GM23338 (cell line): ENCODE measurements around the gene PLBD1. TPM values are rescaled to one million over a fixed set of nuclear protein-coding genes. Genes with fewer than 3 reads are reported as not detected.

Experiments
- ATAC-seq: fragments of 200-7000 bp; cut with Tn5 transposase; 3 replicates; pipeline ENCODE4 v1.9.1; 2020
- DNase-seq: peaks from one replicate; pipeline ENCODE4 v3.0.0-alpha.2; 2015; ENCODE audit warnings: low spot score
- H2AFZ ChIP-seq: fragments of 200-600 bp; sonication (generic); 2 replicates; pipeline ENCODE4 v1.8.0; 2016; ENCODE audit warnings: antibody characterized with exemption, mild to moderate bottlenecking, moderate library complexity
- H3F3A ChIP-seq: fragments of 200-600 bp; sonication (generic); replicated peaks from 2 replicates; pipeline ENCODE4 v1.8.0; 2017; ENCODE audit warnings: antibody characterized with exemption, mixed run types, low read depth
- H3K27ac ChIP-seq: fragments of 200-600 bp; sonication (generic); 2 replicates; pipeline ENCODE4 v1.6.1; 2016; ENCODE audit warnings: low read depth
- H3K27me3 ChIP-seq: fragments of 200-600 bp; sonication (generic); 2 replicates; pipeline ENCODE4 v1.8.0; 2016; ENCODE audit warnings: mild to moderate bottlenecking, mixed run types, moderate library complexity; ENCODE audit not compliant: insufficient read depth
- H3K36me3 ChIP-seq: fragments of 200-600 bp; sonication (generic); 2 replicates; pipeline ENCODE4 v1.8.0; 2016; ENCODE audit warnings: mild to moderate bottlenecking; ENCODE audit not compliant: insufficient read depth
- H3K4me1 ChIP-seq: fragments of 200-600 bp; sonication (generic); 2 replicates; pipeline ENCODE4 v1.8.0; 2016; ENCODE audit warnings: mild to moderate bottlenecking, moderate library complexity; ENCODE audit not compliant: insufficient read depth
- H3K4me2 ChIP-seq: fragments of 200-600 bp; sonication (generic); 2 replicates; pipeline ENCODE4 v1.7.1; 2017; ENCODE audit warnings: mixed run types
- H3K4me3 ChIP-seq: fragments of 200-600 bp; sonication (generic); 2 replicates; pipeline ENCODE4 v1.6.1; 2016; ENCODE audit warnings: mixed run types
- H3K79me2 ChIP-seq: fragments of 200-600 bp; sonication (generic); replicated peaks from 2 replicates; pipeline ENCODE4 v1.8.0; 2017; ENCODE audit warnings: mild to moderate bottlenecking; ENCODE audit not compliant: insufficient read depth
- H3K9me2 ChIP-seq: fragments of 200-600 bp; sonication (generic); 2 replicates; pipeline ENCODE4 v1.8.0; 2017; ENCODE audit not compliant: insufficient read depth
- H4K20me1 ChIP-seq: fragments of 200-600 bp; sonication (generic); replicated peaks from 2 replicates; pipeline ENCODE4 v1.8.0; 2017; ENCODE audit warnings: mild to moderate bottlenecking; ENCODE audit not compliant: insufficient read depth
- H3K27ac Mint-ChIP-seq: 2 replicates; pipeline ENCODE4 v1.8.0; 2020; ENCODE audit warnings: inconsistent platforms, mild to moderate bottlenecking, moderate library complexity, mixed read lengths
- H3K27me3 Mint-ChIP-seq: 3 replicates; pipeline ENCODE4 v1.8.0; 2022; ENCODE audit warnings: low read depth, mild to moderate bottlenecking, moderate library complexity, mixed read lengths, inconsistent platforms; ENCODE audit not compliant: insufficient read depth, poor library complexity
- H3K36me3 Mint-ChIP-seq: 3 replicates; pipeline ENCODE4 v1.8.0; 2021; ENCODE audit warnings: low read depth, mild to moderate bottlenecking, inconsistent platforms, moderate library complexity, mixed read lengths
- H3K4me1 Mint-ChIP-seq: 3 replicates; pipeline ENCODE4 v1.8.0; 2020; ENCODE audit warnings: mild to moderate bottlenecking, inconsistent platforms, mixed read lengths
- H3K4me3 Mint-ChIP-seq: 3 replicates; pipeline ENCODE4 v1.8.0; 2021; ENCODE audit warnings: moderate library complexity, mild to moderate bottlenecking, inconsistent platforms, mixed read lengths
- H3K9me3 Mint-ChIP-seq: 3 replicates; pipeline ENCODE4 v1.8.0; 2020; ENCODE audit warnings: moderate library complexity, mild to moderate bottlenecking, inconsistent platforms, mixed read lengths
- CREB1 ChIP-seq: fragments of 250-450 bp; sonication (Bioruptor Pico); IDR thresholded peaks from 2 replicates; pipeline ENCODE4 v1.5.0; 2020; ENCODE audit warnings: low read depth, mild to moderate bottlenecking, moderate library complexity
- EZH2 ChIP-seq: fragments of 200-600 bp; sonication (generic); IDR thresholded peaks from one replicate; pipeline ENCODE4 v1.8.0; 2017; ENCODE audit warnings: antibody characterized with exemption, mild to moderate bottlenecking, low read depth; ENCODE audit not compliant: unreplicated experiment
- EZH2phosphoT487 ChIP-seq: fragments of 200-600 bp; sonication (generic); IDR thresholded peaks from one replicate; pipeline ENCODE4 v1.8.1; 2018; ENCODE audit warnings: antibody characterized with exemption; ENCODE audit not compliant: unreplicated experiment
- JUNB ChIP-seq: IDR thresholded peaks from one replicate; pipeline ENCODE4 v1.6.1; 2016; ENCODE audit warnings: antibody characterized with exemption; ENCODE audit not compliant: unreplicated experiment
- NANOG ChIP-seq: IDR thresholded peaks from 2 replicates; pipeline ENCODE4 v1.6.1; 2016; ENCODE audit warnings: antibody characterized with exemption, borderline replicate concordance
- POLR2AphosphoS5 ChIP-seq: IDR thresholded peaks from 2 replicates; pipeline ENCODE4 v1.6.1; 2016; ENCODE audit warnings: antibody characterized with exemption, low read depth
- STAT1 ChIP-seq: IDR thresholded peaks from one replicate; pipeline ENCODE4 v1.6.1; 2016; ENCODE audit warnings: antibody characterized with exemption; ENCODE audit not compliant: unreplicated experiment
- ZNF114 ChIP-seq: fragments of 250-450 bp; sonication (Bioruptor Pico); IDR thresholded peaks from 2 replicates; pipeline ENCODE4 v1.5.0; 2020; ENCODE audit warnings: mild to moderate bottlenecking, moderate library complexity
- ZNF331 ChIP-seq: fragments of 250-450 bp; sonication (Bioruptor Pico); IDR thresholded peaks from 2 replicates; pipeline ENCODE4 v1.5.0; 2020; ENCODE audit warnings: low read depth, mild to moderate bottlenecking, moderate library complexity
- polyA plus RNA-seq: library from polyadenylated mRNA; unstranded; fragments of >200 nt; fragmentation: Nextera tagmentation; extraction: Ambion mirVana; gene quantifications from 2 replicates; pipeline ENCODE4 v1.2.1, GENCODE V29; 2016
- total RNA-seq: library from RNA; depleted of rRNA; stranded (reverse); fragments of >200 nt; shearing (Covaris generic); gene quantifications from 2 replicates; pipeline ENCODE4 v1.2.3, GENCODE V29; 2014
- TF ChIP-seq, protein P1 (sequence below), 2 experiments: fragments of 200-600 bp in 1 of 2; sonication (generic) in 1 of 2; conservative IDR thresholded peaks; 2 replicates each; pipeline versions ENCODE4 v1.5.1 to v1.6.1; 2016 to 2017; ENCODE audit warnings: antibody characterized with exemption in 2 of 2, low read depth in 2 of 2, mild to moderate bottlenecking in 2 of 2, moderate library complexity in 1 of 2
- TF ChIP-seq, protein P2 (sequence below): IDR thresholded peaks from 2 replicates; pipeline ENCODE4 v1.6.1; 2016; ENCODE audit warnings: antibody characterized with exemption
- TF ChIP-seq, protein P3 (sequence below): fragments of 250-450 bp; sonication (Bioruptor Pico); IDR thresholded peaks from 2 replicates; pipeline ENCODE4 v1.5.0; 2020; ENCODE audit warnings: mild to moderate bottlenecking, moderate library complexity
- TF ChIP-seq, protein P4 (sequence below): IDR thresholded peaks from one replicate; pipeline ENCODE4 v1.6.1; 2018; ENCODE audit warnings: antibody characterized with exemption; ENCODE audit not compliant: unreplicated experiment

The PLBD1 gene
- total and polyA plus RNA-seq, 2 experiments from 2014 or later: 10.2 to 16.3 TPM

DNA sequence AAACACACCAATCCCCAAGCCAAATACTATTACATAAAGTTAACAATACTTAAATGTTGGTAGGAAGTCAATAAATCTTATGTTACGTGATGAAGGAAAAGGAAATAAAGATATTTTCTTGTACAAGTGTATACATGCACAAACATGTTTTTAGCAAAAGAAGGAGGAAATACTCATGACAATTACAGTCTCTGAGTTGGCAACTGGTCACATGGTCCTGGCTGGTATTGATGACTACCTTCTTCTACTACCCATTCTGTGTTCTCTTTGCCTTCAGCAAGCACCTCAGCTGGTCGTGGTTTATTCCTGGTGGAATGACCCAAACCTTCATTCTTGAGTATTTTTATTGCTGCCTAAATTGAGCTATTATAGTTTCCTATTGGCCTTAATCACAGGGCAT, 84.8 kb downstream of the PLBD1 start:
- Histone ChIP-seq H4K20me1 (no peaks in the 10 kb centered on the region), H3K79me2 (no peaks in the 10 kb centered on the region), H3F3A (no peaks in the 10 kb centered on the region), H3K27me3 (no peaks in the 10 kb centered on the region), H3K4me2 (no peak overlapping the region), H2AFZ (no peak overlapping the region), H3K4me3 (no peak overlapping the region), H3K4me1 (no peaks in the 10 kb centered on the region), H3K9me2 (0 out of 2 replicates have a peak, but pooled peaks cover 4% of the 10 kb centered on the region), H3K27ac (no peak overlapping the region), H3K36me3 (peaks cover 52% of the 10 kb centered on the region)
- TF ChIP-seq, protein P1, sequence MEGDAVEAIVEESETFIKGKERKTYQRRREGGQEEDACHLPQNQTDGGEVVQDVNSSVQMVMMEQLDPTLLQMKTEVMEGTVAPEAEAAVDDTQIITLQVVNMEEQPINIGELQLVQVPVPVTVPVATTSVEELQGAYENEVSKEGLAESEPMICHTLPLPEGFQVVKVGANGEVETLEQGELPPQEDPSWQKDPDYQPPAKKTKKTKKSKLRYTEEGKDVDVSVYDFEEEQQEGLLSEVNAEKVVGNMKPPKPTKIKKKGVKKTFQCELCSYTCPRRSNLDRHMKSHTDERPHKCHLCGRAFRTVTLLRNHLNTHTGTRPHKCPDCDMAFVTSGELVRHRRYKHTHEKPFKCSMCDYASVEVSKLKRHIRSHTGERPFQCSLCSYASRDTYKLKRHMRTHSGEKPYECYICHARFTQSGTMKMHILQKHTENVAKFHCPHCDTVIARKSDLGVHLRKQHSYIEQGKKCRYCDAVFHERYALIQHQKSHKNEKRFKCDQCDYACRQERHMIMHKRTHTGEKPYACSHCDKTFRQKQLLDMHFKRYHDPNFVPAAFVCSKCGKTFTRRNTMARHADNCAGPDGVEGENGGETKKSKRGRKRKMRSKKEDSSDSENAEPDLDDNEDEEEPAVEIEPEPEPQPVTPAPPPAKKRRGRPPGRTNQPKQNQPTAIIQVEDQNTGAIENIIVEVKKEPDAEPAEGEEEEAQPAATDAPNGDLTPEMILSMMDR (conservative IDR thresholded peaks at IDR 0.05; ENCODE audit: low read depth in 2 of 2): no peak
- TF ChIP-seq ZNF114 (CRISPR knock-in tag) (no peak), EZH2phosphoT487 (no peak), ZNF331 (CRISPR knock-in tag) (no peak), NANOG (no peak), CREB1 (no peak), JUNB (no peak), EZH2 (no peak), STAT1 (no peak), POLR2AphosphoS5 (no peak)
- TF ChIP-seq, protein P2, sequence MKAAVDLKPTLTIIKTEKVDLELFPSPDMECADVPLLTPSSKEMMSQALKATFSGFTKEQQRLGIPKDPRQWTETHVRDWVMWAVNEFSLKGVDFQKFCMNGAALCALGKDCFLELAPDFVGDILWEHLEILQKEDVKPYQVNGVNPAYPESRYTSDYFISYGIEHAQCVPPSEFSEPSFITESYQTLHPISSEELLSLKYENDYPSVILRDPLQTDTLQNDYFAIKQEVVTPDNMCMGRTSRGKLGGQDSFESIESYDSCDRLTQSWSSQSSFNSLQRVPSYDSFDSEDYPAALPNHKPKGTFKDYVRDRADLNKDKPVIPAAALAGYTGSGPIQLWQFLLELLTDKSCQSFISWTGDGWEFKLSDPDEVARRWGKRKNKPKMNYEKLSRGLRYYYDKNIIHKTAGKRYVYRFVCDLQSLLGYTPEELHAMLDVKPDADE: no peak
- TF ChIP-seq, protein P3, sequence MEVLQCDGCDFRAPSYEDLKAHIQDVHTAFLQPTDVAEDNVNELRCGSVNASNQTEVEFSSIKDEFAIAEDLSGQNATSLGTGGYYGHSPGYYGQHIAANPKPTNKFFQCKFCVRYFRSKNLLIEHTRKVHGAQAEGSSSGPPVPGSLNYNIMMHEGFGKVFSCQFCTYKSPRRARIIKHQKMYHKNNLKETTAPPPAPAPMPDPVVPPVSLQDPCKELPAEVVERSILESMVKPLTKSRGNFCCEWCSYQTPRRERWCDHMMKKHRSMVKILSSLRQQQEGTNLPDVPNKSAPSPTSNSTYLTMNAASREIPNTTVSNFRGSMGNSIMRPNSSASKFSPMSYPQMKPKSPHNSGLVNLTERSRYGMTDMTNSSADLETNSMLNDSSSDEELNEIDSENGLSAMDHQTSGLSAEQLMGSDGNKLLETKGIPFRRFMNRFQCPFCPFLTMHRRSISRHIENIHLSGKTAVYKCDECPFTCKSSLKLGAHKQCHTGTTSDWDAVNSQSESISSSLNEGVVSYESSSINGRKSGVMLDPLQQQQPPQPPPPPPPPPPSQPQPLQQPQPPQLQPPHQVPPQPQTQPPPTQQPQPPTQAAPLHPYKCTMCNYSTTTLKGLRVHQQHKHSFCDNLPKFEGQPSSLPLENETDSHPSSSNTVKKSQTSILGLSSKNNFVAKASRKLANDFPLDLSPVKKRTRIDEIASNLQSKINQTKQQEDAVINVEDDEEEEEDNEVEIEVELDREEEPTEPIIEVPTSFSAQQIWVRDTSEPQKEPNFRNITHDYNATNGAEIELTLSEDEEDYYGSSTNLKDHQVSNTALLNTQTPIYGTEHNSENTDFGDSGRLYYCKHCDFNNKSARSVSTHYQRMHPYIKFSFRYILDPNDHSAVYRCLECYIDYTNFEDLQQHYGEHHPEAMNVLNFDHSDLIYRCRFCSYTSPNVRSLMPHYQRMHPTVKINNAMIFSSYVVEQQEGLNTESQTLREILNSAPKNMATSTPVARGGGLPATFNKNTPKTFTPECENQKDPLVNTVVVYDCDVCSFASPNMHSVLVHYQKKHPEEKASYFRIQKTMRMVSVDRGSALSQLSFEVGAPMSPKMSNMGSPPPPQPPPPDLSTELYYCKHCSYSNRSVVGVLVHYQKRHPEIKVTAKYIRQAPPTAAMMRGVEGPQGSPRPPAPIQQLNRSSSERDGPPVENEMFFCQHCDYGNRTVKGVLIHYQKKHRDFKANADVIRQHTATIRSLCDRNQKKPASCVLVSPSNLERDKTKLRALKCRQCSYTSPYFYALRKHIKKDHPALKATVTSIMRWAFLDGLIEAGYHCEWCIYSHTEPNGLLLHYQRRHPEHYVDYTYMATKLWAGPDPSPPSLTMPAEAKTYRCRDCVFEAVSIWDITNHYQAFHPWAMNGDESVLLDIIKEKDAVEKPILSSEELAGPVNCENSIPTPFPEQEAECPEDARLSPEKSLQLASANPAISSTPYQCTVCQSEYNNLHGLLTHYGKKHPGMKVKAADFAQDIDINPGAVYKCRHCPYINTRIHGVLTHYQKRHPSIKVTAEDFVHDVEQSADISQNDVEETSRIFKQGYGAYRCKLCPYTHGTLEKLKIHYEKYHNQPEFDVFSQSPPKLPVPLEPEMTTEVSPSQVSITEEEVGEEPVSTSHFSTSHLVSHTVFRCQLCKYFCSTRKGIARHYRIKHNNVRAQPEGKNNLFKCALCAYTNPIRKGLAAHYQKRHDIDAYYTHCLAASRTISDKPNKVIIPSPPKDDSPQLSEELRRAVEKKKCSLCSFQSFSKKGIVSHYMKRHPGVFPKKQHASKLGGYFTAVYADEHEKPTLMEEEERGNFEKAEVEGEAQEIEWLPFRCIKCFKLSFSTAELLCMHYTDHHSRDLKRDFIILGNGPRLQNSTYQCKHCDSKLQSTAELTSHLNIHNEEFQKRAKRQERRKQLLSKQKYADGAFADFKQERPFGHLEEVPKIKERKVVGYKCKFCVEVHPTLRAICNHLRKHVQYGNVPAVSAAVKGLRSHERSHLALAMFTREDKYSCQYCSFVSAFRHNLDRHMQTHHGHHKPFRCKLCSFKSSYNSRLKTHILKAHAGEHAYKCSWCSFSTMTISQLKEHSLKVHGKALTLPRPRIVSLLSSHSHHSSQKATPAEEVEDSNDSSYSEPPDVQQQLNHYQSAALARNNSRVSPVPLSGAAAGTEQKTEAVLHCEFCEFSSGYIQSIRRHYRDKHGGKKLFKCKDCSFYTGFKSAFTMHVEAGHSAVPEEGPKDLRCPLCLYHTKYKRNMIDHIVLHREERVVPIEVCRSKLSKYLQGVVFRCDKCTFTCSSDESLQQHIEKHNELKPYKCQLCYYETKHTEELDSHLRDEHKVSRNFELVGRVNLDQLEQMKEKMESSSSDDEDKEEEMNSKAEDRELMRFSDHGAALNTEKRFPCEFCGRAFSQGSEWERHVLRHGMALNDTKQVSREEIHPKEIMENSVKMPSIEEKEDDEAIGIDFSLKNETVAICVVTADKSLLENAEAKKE: no peak
- TF ChIP-seq, protein P4, sequence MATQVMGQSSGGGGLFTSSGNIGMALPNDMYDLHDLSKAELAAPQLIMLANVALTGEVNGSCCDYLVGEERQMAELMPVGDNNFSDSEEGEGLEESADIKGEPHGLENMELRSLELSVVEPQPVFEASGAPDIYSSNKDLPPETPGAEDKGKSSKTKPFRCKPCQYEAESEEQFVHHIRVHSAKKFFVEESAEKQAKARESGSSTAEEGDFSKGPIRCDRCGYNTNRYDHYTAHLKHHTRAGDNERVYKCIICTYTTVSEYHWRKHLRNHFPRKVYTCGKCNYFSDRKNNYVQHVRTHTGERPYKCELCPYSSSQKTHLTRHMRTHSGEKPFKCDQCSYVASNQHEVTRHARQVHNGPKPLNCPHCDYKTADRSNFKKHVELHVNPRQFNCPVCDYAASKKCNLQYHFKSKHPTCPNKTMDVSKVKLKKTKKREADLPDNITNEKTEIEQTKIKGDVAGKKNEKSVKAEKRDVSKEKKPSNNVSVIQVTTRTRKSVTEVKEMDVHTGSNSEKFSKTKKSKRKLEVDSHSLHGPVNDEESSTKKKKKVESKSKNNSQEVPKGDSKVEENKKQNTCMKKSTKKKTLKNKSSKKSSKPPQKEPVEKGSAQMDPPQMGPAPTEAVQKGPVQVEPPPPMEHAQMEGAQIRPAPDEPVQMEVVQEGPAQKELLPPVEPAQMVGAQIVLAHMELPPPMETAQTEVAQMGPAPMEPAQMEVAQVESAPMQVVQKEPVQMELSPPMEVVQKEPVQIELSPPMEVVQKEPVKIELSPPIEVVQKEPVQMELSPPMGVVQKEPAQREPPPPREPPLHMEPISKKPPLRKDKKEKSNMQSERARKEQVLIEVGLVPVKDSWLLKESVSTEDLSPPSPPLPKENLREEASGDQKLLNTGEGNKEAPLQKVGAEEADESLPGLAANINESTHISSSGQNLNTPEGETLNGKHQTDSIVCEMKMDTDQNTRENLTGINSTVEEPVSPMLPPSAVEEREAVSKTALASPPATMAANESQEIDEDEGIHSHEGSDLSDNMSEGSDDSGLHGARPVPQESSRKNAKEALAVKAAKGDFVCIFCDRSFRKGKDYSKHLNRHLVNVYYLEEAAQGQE: no peak
- no peak overlapping the region for H3K27ac Mint-ChIP-seq
- peaks cover 88% of the 10 kb centered on the region for H3K36me3 Mint-ChIP-seq
- H3K27me3 Mint-ChIP-seq: peaks cover 3% of the 10 kb centered on the region
- H3K4me3 Mint-ChIP-seq: no peak overlapping the region
- ATAC-seq (no peak), DNase-seq (no peak)
- no peaks in the 10 kb centered on the region for H3K4me1 Mint-ChIP-seq
- no peaks in the 10 kb centered on the region; the same call in 2 of the 3 replicates for H3K9me3 Mint-ChIP-seq
